ENCODE measurements around the gene UBE4A. TPM values are rescaled to one million over a fixed set of nuclear protein-coding genes. Genes with fewer than 3 reads are reported as not detected.
A peak's percentile ranks its signal among the peaks of the same experiment; 100 is the strongest.

The UBE4A gene
- total RNA-seq, 1 donor from 2014 or later = 49.2 TPM

DNA sequence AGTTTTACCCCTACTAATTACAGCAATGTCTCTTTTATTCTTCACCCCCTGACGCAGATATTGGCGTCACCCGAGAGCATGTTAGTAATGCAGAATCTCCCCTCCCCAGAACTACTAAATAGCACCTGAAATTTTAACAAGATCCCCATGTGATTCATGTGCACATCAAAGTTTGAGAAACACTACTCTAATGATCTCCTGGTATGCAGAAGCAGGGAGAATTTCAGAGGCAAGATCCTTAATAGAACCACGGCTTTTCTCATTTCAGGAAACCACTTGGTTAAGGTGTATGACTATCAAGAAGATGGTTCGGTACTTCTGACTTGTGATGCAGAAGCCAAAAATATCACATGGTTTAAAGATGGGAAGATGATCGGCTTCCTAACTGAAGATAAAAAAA, 9.9 kb upstream of the UBE4A start:
- no peaks in the 10 kb centered on the region for H3K9me3 Mint-ChIP-seq (ENCODE audit: low read depth)
- TF ChIP-seq, protein P1, sequence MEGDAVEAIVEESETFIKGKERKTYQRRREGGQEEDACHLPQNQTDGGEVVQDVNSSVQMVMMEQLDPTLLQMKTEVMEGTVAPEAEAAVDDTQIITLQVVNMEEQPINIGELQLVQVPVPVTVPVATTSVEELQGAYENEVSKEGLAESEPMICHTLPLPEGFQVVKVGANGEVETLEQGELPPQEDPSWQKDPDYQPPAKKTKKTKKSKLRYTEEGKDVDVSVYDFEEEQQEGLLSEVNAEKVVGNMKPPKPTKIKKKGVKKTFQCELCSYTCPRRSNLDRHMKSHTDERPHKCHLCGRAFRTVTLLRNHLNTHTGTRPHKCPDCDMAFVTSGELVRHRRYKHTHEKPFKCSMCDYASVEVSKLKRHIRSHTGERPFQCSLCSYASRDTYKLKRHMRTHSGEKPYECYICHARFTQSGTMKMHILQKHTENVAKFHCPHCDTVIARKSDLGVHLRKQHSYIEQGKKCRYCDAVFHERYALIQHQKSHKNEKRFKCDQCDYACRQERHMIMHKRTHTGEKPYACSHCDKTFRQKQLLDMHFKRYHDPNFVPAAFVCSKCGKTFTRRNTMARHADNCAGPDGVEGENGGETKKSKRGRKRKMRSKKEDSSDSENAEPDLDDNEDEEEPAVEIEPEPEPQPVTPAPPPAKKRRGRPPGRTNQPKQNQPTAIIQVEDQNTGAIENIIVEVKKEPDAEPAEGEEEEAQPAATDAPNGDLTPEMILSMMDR (IDR thresholded peaks at IDR 0.05; ENCODE audit: unreplicated experiment) = no peak
- DNase-seq (ENCODE audit: low spot score, unreplicated experiment) = no peak
- H3K4me3 Mint-ChIP-seq (ENCODE audit: low read depth) = no peak overlapping the region
- no peaks in the 10 kb centered on the region for H3K36me3 Mint-ChIP-seq (ENCODE audit: insufficient read depth)
- no peak overlapping the region for H3K27ac Mint-ChIP-seq
- H3K4me1 Mint-ChIP-seq (ENCODE audit: low read depth) = no peaks in the 10 kb centered on the region
- peaks cover 41% of the 10 kb centered on the region for H3K27me3 Mint-ChIP-seq

DNA sequence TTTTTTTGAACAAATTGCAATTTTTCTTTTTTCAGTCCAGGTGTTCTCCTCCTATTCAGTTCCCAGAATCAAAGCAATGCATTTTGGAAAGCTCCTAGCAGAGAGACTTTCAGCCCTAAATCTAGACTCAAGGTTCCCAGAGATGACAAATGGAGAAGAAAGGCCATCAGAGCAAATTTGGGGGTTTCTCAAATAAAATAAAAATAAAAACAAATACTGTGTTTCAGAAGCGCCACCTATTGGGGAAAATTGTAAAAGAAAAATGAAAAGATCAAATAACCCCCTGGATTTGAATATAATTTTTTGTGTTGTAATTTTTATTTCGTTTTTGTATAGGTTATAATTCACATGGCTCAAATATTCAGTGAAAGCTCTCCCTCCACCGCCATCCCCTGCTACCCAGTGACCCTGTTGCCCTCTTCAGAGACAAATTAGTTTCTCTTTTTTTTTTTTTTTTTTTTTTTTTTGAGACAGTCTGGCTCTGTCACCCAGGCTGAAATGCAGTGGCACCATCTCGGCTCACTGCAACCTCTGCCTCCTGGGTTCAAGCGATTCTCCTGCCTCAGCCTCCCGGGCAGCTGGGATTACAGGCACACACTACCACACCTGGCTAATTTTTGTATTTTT, 6.2 kb upstream of the UBE4A start:
- Mint-ChIP-seq H3K9me3 (ENCODE audit: low read depth) (no peaks in the 10 kb centered on the region), H3K27me3 (peaks cover 33% of the 10 kb centered on the region), H3K4me3 (ENCODE audit: low read depth) (no peak overlapping the region), H3K36me3 (ENCODE audit: insufficient read depth) (no peaks in the 10 kb centered on the region), H3K4me1 (ENCODE audit: low read depth) (no peaks in the 10 kb centered on the region), H3K27ac (no peak overlapping the region)
- DNase-seq (ENCODE audit: low spot score, unreplicated experiment) = no peak
- TF ChIP-seq, protein P1 (IDR thresholded peaks at IDR 0.05; ENCODE audit: unreplicated experiment) = peak; percentile 65

DNA sequence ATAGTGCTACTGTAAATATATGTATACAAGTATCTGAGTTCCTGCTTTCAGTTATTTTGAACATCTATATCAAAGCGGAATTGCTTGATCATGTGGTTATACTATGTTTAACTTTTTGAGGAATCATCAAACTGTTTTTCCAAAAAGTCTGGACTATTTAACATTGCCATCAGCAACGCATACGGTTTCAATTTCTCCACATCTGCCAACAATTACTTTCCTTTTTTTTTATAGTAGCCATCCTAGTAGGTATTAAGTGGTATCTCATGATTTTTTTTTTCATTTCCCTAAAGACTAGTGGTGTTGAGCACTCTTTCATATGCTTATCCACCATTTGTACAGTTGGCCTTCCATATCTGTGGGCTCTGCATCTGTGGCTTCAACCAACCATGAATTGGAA, 1.3 kb upstream of the UBE4A start:
- TF ChIP-seq, protein P1 (IDR thresholded peaks at IDR 0.05; ENCODE audit: unreplicated experiment) = no peak
- Mint-ChIP-seq H3K27ac (no peak overlapping the region), H3K27me3 (peaks cover 15% of the 10 kb centered on the region), H3K36me3 (ENCODE audit: insufficient read depth) (no peaks in the 10 kb centered on the region), H3K4me3 (ENCODE audit: low read depth) (no peak overlapping the region), H3K9me3 (ENCODE audit: low read depth) (no peaks in the 10 kb centered on the region), H3K4me1 (ENCODE audit: low read depth) (peaks cover 8% of the 10 kb centered on the region)
- no peak for DNase-seq (ENCODE audit: low spot score, unreplicated experiment)

DNA sequence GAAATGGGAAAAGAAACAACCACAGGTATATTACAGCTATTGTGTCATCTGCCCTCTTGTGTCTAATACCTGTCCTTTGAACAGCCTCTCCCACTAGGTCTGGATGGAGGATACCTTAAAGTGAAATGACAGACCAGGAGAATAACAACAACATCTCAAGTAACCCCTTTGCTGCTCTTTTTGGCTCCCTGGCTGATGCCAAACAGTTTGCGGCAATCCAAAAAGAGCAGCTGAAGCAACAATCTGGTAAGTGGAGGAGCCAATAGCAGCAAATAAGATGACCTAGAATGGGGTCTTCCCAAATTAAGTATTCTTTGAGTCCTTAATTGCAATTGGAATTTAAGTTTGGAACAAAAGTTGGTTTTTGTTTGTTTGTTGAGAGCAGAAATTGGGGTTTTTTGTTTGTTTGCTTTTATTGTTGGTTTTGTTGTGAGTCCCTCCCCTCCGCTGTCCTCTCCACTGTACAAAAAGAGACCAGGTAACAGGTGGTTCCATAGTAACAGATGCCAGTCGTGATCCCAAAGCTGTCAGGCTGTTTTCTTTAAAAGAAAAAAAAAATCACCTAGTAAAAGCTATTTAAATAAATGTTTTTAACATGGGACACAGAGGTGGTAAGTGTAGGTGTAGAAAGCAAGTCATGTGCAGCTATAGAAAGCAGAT, 5.7 kb downstream of the UBE4A start:
- H3K36me3 Mint-ChIP-seq (ENCODE audit: insufficient read depth) = peaks cover 16% of the 10 kb centered on the region
- H3K4me1 Mint-ChIP-seq (ENCODE audit: low read depth) = peaks cover 10% of the 10 kb centered on the region
- no peak overlapping the region for H3K4me3 Mint-ChIP-seq (ENCODE audit: low read depth)
- no peaks in the 10 kb centered on the region for H3K9me3 Mint-ChIP-seq (ENCODE audit: low read depth)
- no peaks in the 10 kb centered on the region for H3K27me3 Mint-ChIP-seq
- TF ChIP-seq, protein P1 (IDR thresholded peaks at IDR 0.05; ENCODE audit: unreplicated experiment) = no peak
- no peak for DNase-seq (ENCODE audit: low spot score, unreplicated experiment)
- no peak overlapping the region for H3K27ac Mint-ChIP-seq

DNA sequence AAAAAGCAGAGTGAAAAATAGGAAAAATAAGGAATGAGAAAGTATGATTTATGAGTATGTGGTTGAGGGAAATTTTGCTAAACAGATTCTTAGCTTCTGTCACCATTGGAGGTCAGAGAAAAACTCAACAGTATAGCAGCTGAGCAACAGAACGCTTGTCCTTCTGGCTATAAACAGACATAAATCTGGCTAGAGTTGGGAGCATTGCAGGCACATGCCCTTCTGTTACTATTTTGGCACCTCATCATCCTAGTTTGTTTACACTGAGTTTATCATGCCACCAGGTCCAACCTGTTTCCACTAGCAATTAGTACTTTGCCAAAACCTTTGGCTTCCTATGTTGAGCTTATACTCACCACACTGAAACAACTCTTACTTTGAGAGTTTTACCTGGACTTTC, 6.9 kb downstream of the UBE4A start:
- Mint-ChIP-seq H3K27me3 (no peaks in the 10 kb centered on the region), H3K27ac (peak overlapping the region; percentile 80), H3K4me3 (ENCODE audit: low read depth) (no peak overlapping the region), H3K4me1 (ENCODE audit: low read depth) (peaks cover 5% of the 10 kb centered on the region), H3K36me3 (ENCODE audit: insufficient read depth) (peaks cover 22% of the 10 kb centered on the region), H3K9me3 (ENCODE audit: low read depth) (no peaks in the 10 kb centered on the region)
- TF ChIP-seq, protein P1 (IDR thresholded peaks at IDR 0.05; ENCODE audit: unreplicated experiment) = no peak
- no peak for DNase-seq (ENCODE audit: low spot score, unreplicated experiment)
